ENCODE results near the gene AVEN. TPM values are rescaled to one million over a fixed set of nuclear protein-coding genes. Genes with fewer than 3 reads are reported as not detected.

Gene AVEN
- total RNA-seq, 1 donor = 34.7 TPM

- Histone ChIP-seq H3K9me3 (ENCODE audit: low read depth, low read length) (no peaks in the 10 kb centered on the region), H3K79me2 (ENCODE audit: insufficient read depth, low read length) (peaks cover 6% of the 10 kb centered on the region), H3K4me1 (ENCODE audit: insufficient read depth, low read length) (peaks cover 9% of the 10 kb centered on the region), H3K27ac (ENCODE audit: low read depth, low read length) (no peak overlapping the region), H3K4me2 (ENCODE audit: insufficient read depth, low read length) (no peak overlapping the region), H3K27me3 (ENCODE audit: insufficient read depth, low read length) (no peaks in the 10 kb centered on the region), H3K4me3 (ENCODE audit: insufficient read depth, low read length) (no peak overlapping the region), H4K20me1 (ENCODE audit: insufficient read depth, low read length) (peaks cover 3% of the 10 kb centered on the region), H3K36me3 (ENCODE audit: insufficient read depth, low read length) (no peaks in the 10 kb centered on the region), H2AFZ (ENCODE audit: low read length) (no peak overlapping the region)
- no peak for DNase-seq (ENCODE audit: insufficient read length, low spot score, missing footprints)
- TF ChIP-seq, protein P1, sequence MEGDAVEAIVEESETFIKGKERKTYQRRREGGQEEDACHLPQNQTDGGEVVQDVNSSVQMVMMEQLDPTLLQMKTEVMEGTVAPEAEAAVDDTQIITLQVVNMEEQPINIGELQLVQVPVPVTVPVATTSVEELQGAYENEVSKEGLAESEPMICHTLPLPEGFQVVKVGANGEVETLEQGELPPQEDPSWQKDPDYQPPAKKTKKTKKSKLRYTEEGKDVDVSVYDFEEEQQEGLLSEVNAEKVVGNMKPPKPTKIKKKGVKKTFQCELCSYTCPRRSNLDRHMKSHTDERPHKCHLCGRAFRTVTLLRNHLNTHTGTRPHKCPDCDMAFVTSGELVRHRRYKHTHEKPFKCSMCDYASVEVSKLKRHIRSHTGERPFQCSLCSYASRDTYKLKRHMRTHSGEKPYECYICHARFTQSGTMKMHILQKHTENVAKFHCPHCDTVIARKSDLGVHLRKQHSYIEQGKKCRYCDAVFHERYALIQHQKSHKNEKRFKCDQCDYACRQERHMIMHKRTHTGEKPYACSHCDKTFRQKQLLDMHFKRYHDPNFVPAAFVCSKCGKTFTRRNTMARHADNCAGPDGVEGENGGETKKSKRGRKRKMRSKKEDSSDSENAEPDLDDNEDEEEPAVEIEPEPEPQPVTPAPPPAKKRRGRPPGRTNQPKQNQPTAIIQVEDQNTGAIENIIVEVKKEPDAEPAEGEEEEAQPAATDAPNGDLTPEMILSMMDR (IDR thresholded peaks at IDR 0.05; ENCODE audit: extremely low read depth, low read depth, low read length) = no peak
Observed at GRCh38 chr15:33980159-33980558, 58.8 kb downstream of the AVEN start.

- H3K4me1 ChIP-seq (ENCODE audit: insufficient read depth, low read length) = peaks cover 3% of the 10 kb centered on the region
- TF ChIP-seq, protein P1 (IDR thresholded peaks at IDR 0.05; ENCODE audit: extremely low read depth, low read depth, low read length) = peak; percentile 27
- peaks cover 2% of the 10 kb centered on the region for H3K79me2 ChIP-seq (ENCODE audit: insufficient read depth, low read length)
- no peak overlapping the region for H3K27ac ChIP-seq (ENCODE audit: low read depth, low read length)
- DNase-seq (ENCODE audit: insufficient read length, low spot score, missing footprints) = no peak
- no peaks in the 10 kb centered on the region for H3K36me3 ChIP-seq (ENCODE audit: insufficient read depth, low read length)
- no peaks in the 10 kb centered on the region for H4K20me1 ChIP-seq (ENCODE audit: insufficient read depth, low read length)
- no peaks in the 10 kb centered on the region for H3K9me3 ChIP-seq (ENCODE audit: low read depth, low read length)
- no peaks in the 10 kb centered on the region for H3K27me3 ChIP-seq (ENCODE audit: insufficient read depth, low read length)
- no peak overlapping the region for H3K4me3 ChIP-seq (ENCODE audit: insufficient read depth, low read length)
- no peak overlapping the region for H3K4me2 ChIP-seq (ENCODE audit: insufficient read depth, low read length)
- H2AFZ ChIP-seq (ENCODE audit: low read length) = no peak overlapping the region
Observed at GRCh38 chr15:33975022-33975565, 63.9 kb downstream of the AVEN start.

- no peaks in the 10 kb centered on the region for H3K36me3 ChIP-seq (ENCODE audit: insufficient read depth, low read length)
- TF ChIP-seq, protein P1 (IDR thresholded peaks at IDR 0.05; ENCODE audit: extremely low read depth, low read depth, low read length) = no peak
- no peak for DNase-seq (ENCODE audit: insufficient read length, low spot score, missing footprints)
- no peak overlapping the region for H3K4me2 ChIP-seq (ENCODE audit: insufficient read depth, low read length)
- H3K9me3 ChIP-seq (ENCODE audit: low read depth, low read length) = no peaks in the 10 kb centered on the region
- H2AFZ ChIP-seq (ENCODE audit: low read length) = no peak overlapping the region
- no peak overlapping the region for H3K27ac ChIP-seq (ENCODE audit: low read depth, low read length)
- no peak overlapping the region for H3K4me3 ChIP-seq (ENCODE audit: insufficient read depth, low read length)
- H3K27me3 ChIP-seq (ENCODE audit: insufficient read depth, low read length) = no peaks in the 10 kb centered on the region
- no peaks in the 10 kb centered on the region for H4K20me1 ChIP-seq (ENCODE audit: insufficient read depth, low read length)
- peaks cover 3% of the 10 kb centered on the region for H3K4me1 ChIP-seq (ENCODE audit: insufficient read depth, low read length)
- H3K79me2 ChIP-seq (ENCODE audit: insufficient read depth, low read length) = no peaks in the 10 kb centered on the region
Observed at GRCh38 chr15:33971811-33972210, 67.2 kb downstream of the AVEN start.

GRCh38 chr15:33968821-33969220, 70.2 kb downstream of the AVEN start:
- no peaks in the 10 kb centered on the region for H3K79me2 ChIP-seq (ENCODE audit: insufficient read depth, low read length)
- H3K27ac ChIP-seq (ENCODE audit: low read depth, low read length) = no peak overlapping the region
- peaks cover 2% of the 10 kb centered on the region for H4K20me1 ChIP-seq (ENCODE audit: insufficient read depth, low read length)
- no peaks in the 10 kb centered on the region for H3K9me3 ChIP-seq (ENCODE audit: low read depth, low read length)
- no peak for DNase-seq (ENCODE audit: insufficient read length, low spot score, missing footprints)
- no peak overlapping the region for H3K4me3 ChIP-seq (ENCODE audit: insufficient read depth, low read length)
- H3K4me2 ChIP-seq (ENCODE audit: insufficient read depth, low read length) = no peak overlapping the region
- TF ChIP-seq, protein P1 (IDR thresholded peaks at IDR 0.05; ENCODE audit: extremely low read depth, low read depth, low read length) = no peak
- no peak overlapping the region for H2AFZ ChIP-seq (ENCODE audit: low read length)
- no peaks in the 10 kb centered on the region for H3K27me3 ChIP-seq (ENCODE audit: insufficient read depth, low read length)
- H3K36me3 ChIP-seq (ENCODE audit: insufficient read depth, low read length) = no peaks in the 10 kb centered on the region
- peaks cover 5% of the 10 kb centered on the region for H3K4me1 ChIP-seq (ENCODE audit: insufficient read depth, low read length)
